ENCODE measurements around the gene TOMM6. TPM values are rescaled to one million over a fixed set of nuclear protein-coding genes. Genes with fewer than 3 reads are reported as not detected.

Gene TOMM6
- total RNA-seq, 1 experiment from 2014 or later, result 234 TPM

- ATAC-seq (no peak), DNase-seq (ENCODE audit: low read depth, low spot score) (no peak)
- ChIA-PET CTCF (interaction anchor here (0.6 to 1.0 kb wide), 2 partner anchors 40 to 64 kb away, joined by 4 to 5 read pairs; partner anchors contain the start of gene TOMM6), POLR2A (interaction anchor here (0.5 to 0.7 kb wide), 3 partner anchors 13 to 232 kb away, joined by 4 to 5 read pairs (median 4); no protein-coding TSS in a partner anchor)
- no TSS peak for BruUV-seq (replicated peaks)
- in situ Hi-C loops (cut with HindIII; ENCODE audit: low pct_unique_long_range_greater_than_20kb, low sequenced_read_pairs) (no loop called here), intact Hi-C loops (cut with micrococcal nuclease; ENCODE audit: unreplicated experiment) (no loop called here)
- no peak overlapping the region for H3K4me3 ChIP-seq (ENCODE audit: low read depth in 2 of 2, low read length in 2 of 2)
- no peaks in the 10 kb centered on the region for H3K27me3 ChIP-seq (ENCODE audit: control insufficient read depth, insufficient read depth, low read length)
- 0 out of 2 replicates have a peak, but pooled peaks cover 4% of the 10 kb centered on the region for H3K4me1 ChIP-seq (ENCODE audit: control insufficient read depth, insufficient read depth, low read length)
- H3K9me3 ChIP-seq (ENCODE audit: control insufficient read depth, insufficient read depth, low read depth, low read length), result no peaks in the 10 kb centered on the region
- H3K36me3 ChIP-seq (ENCODE audit: control insufficient read depth, insufficient read depth, low read length), result no peaks in the 10 kb centered on the region
- TF ChIP-seq CTCF (IDR thresholded peaks at IDR 0.05), result no peak
- TF ChIP-seq REST (IDR thresholded peaks at IDR 0.05; ENCODE audit: insufficient read depth in 1 of 2, low read depth in 2 of 2, low read length in 1 of 2), result no peak
- TF ChIP-seq SIN3A (IDR thresholded peaks at IDR 0.05; ENCODE audit: borderline replicate concordance, insufficient read depth, low read depth, low read length), result no peak
- TF ChIP-seq TCF7L2 (IDR thresholded peaks at IDR 0.05; ENCODE audit: low read depth, low read length), result no peak
- TF ChIP-seq POLR2AphosphoS5 (IDR thresholded peaks at IDR 0.05; ENCODE audit: low read depth, low read length), result no peak
- H3K27ac ChIP-seq (ENCODE audit: low read length), result no peak overlapping the region
These were observed 39.4 kb upstream of the TOMM6 start for GRCh38 chr6:41748102-41748477.

- in situ Hi-C loops (cut with HindIII; ENCODE audit: low pct_unique_long_range_greater_than_20kb, low sequenced_read_pairs) (no loop called here), intact Hi-C loops (cut with micrococcal nuclease; ENCODE audit: unreplicated experiment) (no loop called here)
- Histone ChIP-seq H3K27ac (ENCODE audit: low read length) (no peak overlapping the region), H3K27me3 (ENCODE audit: control insufficient read depth, insufficient read depth, low read length) (no peaks in the 10 kb centered on the region), H3K36me3 (ENCODE audit: control insufficient read depth, insufficient read depth, low read length) (no peaks in the 10 kb centered on the region), H3K4me3 (ENCODE audit: low read depth in 2 of 2, low read length in 2 of 2) (no peak overlapping the region), H3K4me1 (ENCODE audit: control insufficient read depth, insufficient read depth, low read length) (0 out of 2 replicates have a peak, but pooled peaks cover 4% of the 10 kb centered on the region), H3K9me3 (ENCODE audit: control insufficient read depth, insufficient read depth, low read depth, low read length) (no peaks in the 10 kb centered on the region)
- ChIA-PET POLR2A (interaction anchor here (0.6 to 0.7 kb wide), 2 partner anchors 13 to 46 kb away, joined by 4 read pairs; no protein-coding TSS in a partner anchor), CTCF (interaction anchor here (0.6 to 1.0 kb wide), 2 partner anchors 39 to 64 kb away, joined by 4 to 5 read pairs; partner anchors contain the start of gene TOMM6)
- DNase-seq (ENCODE audit: low read depth, low spot score), result no peak
- no TSS peak for BruUV-seq (replicated peaks)
- no peak for ATAC-seq
- TF ChIP-seq REST (IDR thresholded peaks at IDR 0.05; ENCODE audit: insufficient read depth in 1 of 2, low read depth in 2 of 2, low read length in 1 of 2), result no peak
- TF ChIP-seq SIN3A (IDR thresholded peaks at IDR 0.05; ENCODE audit: borderline replicate concordance, insufficient read depth, low read depth, low read length), result no peak
- no peak for TF ChIP-seq CTCF (IDR thresholded peaks at IDR 0.05)
- no peak for TF ChIP-seq POLR2AphosphoS5 (IDR thresholded peaks at IDR 0.05; ENCODE audit: low read depth, low read length)
- TF ChIP-seq TCF7L2 (IDR thresholded peaks at IDR 0.05; ENCODE audit: low read depth, low read length), result no peak
These were observed 39.0 kb upstream of the TOMM6 start for GRCh38 chr6:41748542-41748941.
